Nephron progenitor cell (in vitro differentiated cells): Measurements from ENCODE around the gene MAJIN.
A peak's percentile ranks its signal among the peaks of the same experiment; 100 is the strongest.

ENCODE experiments used
- DNase-seq: peaks from one replicate; pipeline ENCODE4 v3.0.0; 2021
- H3K27ac Mint-ChIP-seq: 2 replicates; pipeline ENCODE4 v1.8.0; 2021; ENCODE audit warnings: mild to moderate bottlenecking, moderate library complexity, mixed read lengths
- H3K27me3 Mint-ChIP-seq: 2 replicates; pipeline ENCODE4 v1.8.0; 2021; ENCODE audit warnings: mild to moderate bottlenecking, low read depth, mixed read lengths; ENCODE audit not compliant: poor library complexity
- H3K36me3 Mint-ChIP-seq: 2 replicates; pipeline ENCODE4 v1.8.0; 2021; ENCODE audit warnings: low read depth, mixed read lengths
- H3K4me1 Mint-ChIP-seq: 2 replicates; pipeline ENCODE4 v1.8.0; 2021; ENCODE audit warnings: mixed read lengths
- H3K4me3 Mint-ChIP-seq: 2 replicates; pipeline ENCODE4 v1.8.0; 2021; ENCODE audit warnings: mild to moderate bottlenecking, moderate library complexity, mixed read lengths
- H3K9me3 Mint-ChIP-seq: 2 replicates; pipeline ENCODE4 v1.8.0; 2021; ENCODE audit warnings: mild to moderate bottlenecking, moderate library complexity, mixed read lengths
- TF ChIP-seq, protein P1 (sequence below): fragments of 200-600 bp; sonication (generic); IDR thresholded peaks from 2 replicates; pipeline ENCODE4 v1.5.0; 2021; ENCODE audit warnings: antibody characterized with exemption

MAJIN gene

DNA sequence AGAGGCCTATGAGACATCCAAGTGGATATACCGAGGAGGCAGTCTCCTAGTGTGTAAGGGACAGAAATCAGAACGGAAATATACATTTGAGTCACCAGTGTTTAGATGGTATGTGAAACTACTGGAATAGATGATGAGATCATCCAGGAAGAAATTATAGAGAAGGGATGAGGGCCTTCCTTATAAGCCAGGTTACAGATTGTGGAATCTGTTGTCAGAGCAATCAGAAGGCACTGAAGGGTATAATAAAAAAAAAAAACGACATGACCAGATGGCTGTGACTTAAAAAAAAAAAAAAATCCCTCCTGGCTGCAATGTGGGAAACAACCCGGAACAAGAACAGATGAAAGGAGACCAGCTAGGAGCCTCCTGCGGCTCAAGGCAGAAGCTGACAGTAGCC lies 2.7 kb downstream of the MAJIN start:
- Mint-ChIP-seq H3K36me3 (no peaks in the 10 kb centered on the region), H3K9me3 (peaks cover 4% of the 10 kb centered on the region), H3K4me1 (peaks cover 21% of the 10 kb centered on the region), H3K4me3 (no peak overlapping the region), H3K27ac (peak overlapping the region; percentile 37), H3K27me3 (peaks cover 5% of the 10 kb centered on the region)
- TF ChIP-seq, protein P1, sequence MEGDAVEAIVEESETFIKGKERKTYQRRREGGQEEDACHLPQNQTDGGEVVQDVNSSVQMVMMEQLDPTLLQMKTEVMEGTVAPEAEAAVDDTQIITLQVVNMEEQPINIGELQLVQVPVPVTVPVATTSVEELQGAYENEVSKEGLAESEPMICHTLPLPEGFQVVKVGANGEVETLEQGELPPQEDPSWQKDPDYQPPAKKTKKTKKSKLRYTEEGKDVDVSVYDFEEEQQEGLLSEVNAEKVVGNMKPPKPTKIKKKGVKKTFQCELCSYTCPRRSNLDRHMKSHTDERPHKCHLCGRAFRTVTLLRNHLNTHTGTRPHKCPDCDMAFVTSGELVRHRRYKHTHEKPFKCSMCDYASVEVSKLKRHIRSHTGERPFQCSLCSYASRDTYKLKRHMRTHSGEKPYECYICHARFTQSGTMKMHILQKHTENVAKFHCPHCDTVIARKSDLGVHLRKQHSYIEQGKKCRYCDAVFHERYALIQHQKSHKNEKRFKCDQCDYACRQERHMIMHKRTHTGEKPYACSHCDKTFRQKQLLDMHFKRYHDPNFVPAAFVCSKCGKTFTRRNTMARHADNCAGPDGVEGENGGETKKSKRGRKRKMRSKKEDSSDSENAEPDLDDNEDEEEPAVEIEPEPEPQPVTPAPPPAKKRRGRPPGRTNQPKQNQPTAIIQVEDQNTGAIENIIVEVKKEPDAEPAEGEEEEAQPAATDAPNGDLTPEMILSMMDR: no peak
- DNase-seq: no peak

DNA sequence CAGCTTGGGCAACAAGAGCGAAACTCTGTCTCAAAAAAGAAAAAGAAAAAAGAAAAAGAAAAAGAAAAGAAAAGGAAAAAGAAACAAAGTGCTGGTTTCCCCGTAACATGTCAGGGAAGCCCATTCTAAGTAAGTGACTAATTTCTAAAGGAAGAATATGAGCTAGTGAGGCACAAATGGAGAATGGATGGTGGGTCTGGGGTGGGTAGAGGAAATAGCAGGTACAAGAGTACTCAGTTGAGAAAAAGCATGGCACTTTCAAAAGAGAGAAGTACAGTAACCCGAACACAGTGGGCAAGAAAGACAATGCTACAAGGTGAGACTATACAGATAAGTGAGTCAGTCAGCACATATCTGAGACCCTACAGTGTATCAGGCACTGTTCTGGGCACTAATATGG lies 4.5 kb downstream of the MAJIN start:
- Mint-ChIP-seq H3K27ac (no peak overlapping the region), H3K36me3 (no peaks in the 10 kb centered on the region), H3K4me1 (peaks cover 21% of the 10 kb centered on the region), H3K27me3 (peaks cover 5% of the 10 kb centered on the region), H3K9me3 (peaks cover 4% of the 10 kb centered on the region), H3K4me3 (no peak overlapping the region)
- TF ChIP-seq, protein P1: no peak
- no peak for DNase-seq

DNA sequence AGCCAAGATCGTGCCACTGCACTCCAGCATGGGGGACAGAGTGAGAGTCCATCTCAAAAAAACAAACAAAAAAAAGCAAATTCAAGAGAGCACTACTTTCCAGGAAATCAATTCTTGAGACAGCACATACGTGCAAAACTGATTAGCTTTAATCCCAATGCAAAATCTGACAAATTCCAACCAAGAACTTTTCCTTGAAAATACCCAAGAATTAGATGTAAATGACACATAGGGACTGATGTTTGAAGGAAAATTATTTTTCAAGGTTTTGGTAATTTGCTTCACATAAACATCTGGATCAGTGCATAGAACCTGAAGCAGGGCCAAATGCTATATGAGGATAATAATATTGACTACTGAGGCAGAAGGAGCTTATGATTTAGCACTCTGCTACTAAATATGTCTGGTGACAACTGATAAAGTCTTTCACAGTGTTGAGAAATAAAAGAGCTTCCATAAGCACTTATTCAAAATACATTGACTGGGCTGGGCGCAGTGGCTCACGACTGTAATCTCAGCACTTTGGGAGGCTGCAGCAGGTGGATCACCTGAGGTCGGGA lies 8.8 kb downstream of the MAJIN start:
- no peaks in the 10 kb centered on the region for H3K36me3 Mint-ChIP-seq
- TF ChIP-seq, protein P1: no peak
- H3K27ac Mint-ChIP-seq: no peak overlapping the region
- no peak for DNase-seq
- peaks cover 14% of the 10 kb centered on the region for H3K27me3 Mint-ChIP-seq
- no peak overlapping the region for H3K4me3 Mint-ChIP-seq
- H3K9me3 Mint-ChIP-seq: no peaks in the 10 kb centered on the region
- H3K4me1 Mint-ChIP-seq: peaks cover 13% of the 10 kb centered on the region

DNA sequence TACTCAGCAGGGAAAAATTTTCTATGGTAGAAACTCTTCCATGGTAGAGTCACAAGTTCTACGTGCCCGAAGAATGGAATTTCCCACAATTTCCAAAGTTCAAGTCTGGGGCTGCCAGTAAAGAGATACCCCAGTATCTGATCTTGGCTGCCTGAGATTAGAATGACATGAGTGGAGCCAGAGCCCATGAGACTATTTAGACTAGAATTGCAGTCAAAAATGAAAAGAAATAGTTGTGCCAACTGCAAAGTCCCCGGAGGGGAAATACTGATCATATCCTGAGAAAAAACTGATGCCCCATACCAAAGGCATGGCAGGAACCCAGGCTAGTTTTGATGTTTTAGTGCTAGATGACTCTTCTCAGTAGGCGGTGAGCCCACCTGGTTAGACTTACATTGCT lies 11.2 kb downstream of the MAJIN start:
- no peak for DNase-seq
- Mint-ChIP-seq H3K27ac (no peak overlapping the region), H3K36me3 (no peaks in the 10 kb centered on the region)

DNA sequence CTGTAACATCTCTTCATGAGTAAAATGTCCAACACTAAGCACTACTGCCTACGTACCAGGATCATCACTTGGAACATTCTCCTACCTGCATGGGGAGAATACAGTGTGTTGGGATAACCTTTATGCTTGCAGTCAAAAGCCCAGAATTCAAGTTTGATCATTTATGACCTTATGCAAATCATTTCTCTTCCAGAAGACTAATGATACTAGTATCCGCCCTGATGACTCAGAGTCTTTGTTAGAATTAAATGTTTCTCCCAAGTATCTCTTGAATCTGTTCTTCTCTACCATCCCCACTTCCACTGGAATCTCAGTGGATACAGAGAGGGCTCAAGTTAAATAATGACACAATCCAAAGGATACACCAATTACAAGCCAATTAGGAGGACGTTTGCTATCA lies 12.4 kb downstream of the MAJIN start:
- no peaks in the 10 kb centered on the region for H3K9me3 Mint-ChIP-seq
- no peak overlapping the region for H3K27ac Mint-ChIP-seq
- no peaks in the 10 kb centered on the region for H3K36me3 Mint-ChIP-seq

More for the DNA sequence above, 11.2 kb downstream of the MAJIN start:
- Mint-ChIP-seq H3K4me3 (no peak overlapping the region), H3K9me3 (no peaks in the 10 kb centered on the region), H3K4me1 (peaks cover 9% of the 10 kb centered on the region), H3K27me3 (peaks cover 16% of the 10 kb centered on the region)
- TF ChIP-seq, protein P1: no peak

DNA sequence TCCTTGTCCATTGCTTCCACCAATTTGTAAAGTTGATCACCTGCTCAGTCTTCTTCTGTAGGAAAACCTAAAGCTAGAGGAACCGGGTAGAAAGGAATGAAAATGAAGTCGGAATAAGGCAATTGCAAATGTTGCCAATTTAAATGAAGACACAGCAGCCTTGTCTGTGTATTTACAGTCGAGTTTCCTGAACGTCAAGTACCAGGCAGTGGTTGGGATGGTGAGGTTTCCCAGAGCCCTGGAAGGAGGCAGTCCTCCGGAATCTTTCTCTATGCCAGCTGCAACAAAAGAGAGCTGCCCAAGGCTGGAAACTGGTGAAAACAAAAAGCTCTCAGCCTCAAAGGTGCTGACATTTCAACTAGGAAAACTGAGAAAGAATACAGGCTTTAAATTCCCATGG lies 17.7 kb downstream of the MAJIN start:
- no peaks in the 10 kb centered on the region for H3K36me3 Mint-ChIP-seq
- H3K27me3 Mint-ChIP-seq: peaks cover 40% of the 10 kb centered on the region
- H3K4me3 Mint-ChIP-seq: no peak overlapping the region
- no peaks in the 10 kb centered on the region for H3K9me3 Mint-ChIP-seq
- H3K27ac Mint-ChIP-seq: no peak overlapping the region
- no peak for DNase-seq
- H3K4me1 Mint-ChIP-seq: no peaks in the 10 kb centered on the region
- TF ChIP-seq, protein P1: no peak

More for the DNA sequence above, 12.4 kb downstream of the MAJIN start:
- no peaks in the 10 kb centered on the region for H3K4me1 Mint-ChIP-seq
- TF ChIP-seq, protein P1: no peak
- DNase-seq: no peak
- H3K4me3 Mint-ChIP-seq: no peak overlapping the region
- peaks cover 25% of the 10 kb centered on the region for H3K27me3 Mint-ChIP-seq
